ENCODE data around the gene DRGX. TPM values are rescaled to one million over a fixed set of nuclear protein-coding genes. Genes with fewer than 3 reads are reported as not detected.
A peak's percentile ranks its signal among the peaks of the same experiment; 100 is the strongest.

The DRGX gene
- total RNA-seq, 1 experiment from 2014 or later: not detected

GRCh38 chr10:49400365-49400764, 4.5 kb upstream of the DRGX start:
- CTCF ChIA-PET: no interaction called here
- TF ChIP-seq CTCF (IDR thresholded peaks at IDR 0.05; ENCODE audit: unreplicated experiment): no peak
- no TSS peak for BruUV-seq (replicated peaks)
- Mint-ChIP-seq H3K9me3 (ENCODE audit: low read depth, unreplicated experiment) (no peaks in the 10 kb centered on the region), H3K27me3 (ENCODE audit: unreplicated experiment) (peaks cover 100% of the 10 kb centered on the region), H3K36me3 (ENCODE audit: insufficient read depth, unreplicated experiment) (no peaks in the 10 kb centered on the region), H3K27ac (ENCODE audit: unreplicated experiment) (no peak overlapping the region), H3K4me1 (ENCODE audit: low read depth, unreplicated experiment) (no peaks in the 10 kb centered on the region), H3K4me3 (ENCODE audit: low read depth, unreplicated experiment) (no peak overlapping the region)
- no peak for DNase-seq
- intact Hi-C loops (cut with micrococcal nuclease; ENCODE audit: unreplicated experiment): no loop called here

GRCh38 chr10:49398986-49399385, 3.1 kb upstream of the DRGX start:
- no peak for TF ChIP-seq CTCF (IDR thresholded peaks at IDR 0.05; ENCODE audit: unreplicated experiment)
- BruUV-seq (replicated peaks): no TSS peak
- CTCF ChIA-PET: no interaction called here
- H3K27ac Mint-ChIP-seq (ENCODE audit: unreplicated experiment): no peak overlapping the region
- no peaks in the 10 kb centered on the region for H3K4me1 Mint-ChIP-seq (ENCODE audit: low read depth, unreplicated experiment)
- H3K4me3 Mint-ChIP-seq (ENCODE audit: low read depth, unreplicated experiment): no peak overlapping the region
- intact Hi-C loops (cut with micrococcal nuclease; ENCODE audit: unreplicated experiment): no loop called here
- H3K9me3 Mint-ChIP-seq (ENCODE audit: low read depth, unreplicated experiment): no peaks in the 10 kb centered on the region
- H3K27me3 Mint-ChIP-seq (ENCODE audit: unreplicated experiment): peaks cover 100% of the 10 kb centered on the region
- H3K36me3 Mint-ChIP-seq (ENCODE audit: insufficient read depth, unreplicated experiment): no peaks in the 10 kb centered on the region
- DNase-seq: no peak

- CTCF ChIA-PET: no interaction called here
- no peak for TF ChIP-seq CTCF (IDR thresholded peaks at IDR 0.05; ENCODE audit: unreplicated experiment)
- H3K36me3 Mint-ChIP-seq (ENCODE audit: insufficient read depth, unreplicated experiment): no peaks in the 10 kb centered on the region
- peaks cover 100% of the 10 kb centered on the region for H3K27me3 Mint-ChIP-seq (ENCODE audit: unreplicated experiment)
- peak; percentile 46 for DNase-seq
- H3K27ac Mint-ChIP-seq (ENCODE audit: unreplicated experiment): no peak overlapping the region
- H3K4me3 Mint-ChIP-seq (ENCODE audit: low read depth, unreplicated experiment): peak overlapping the region; percentile 39
- no TSS peak for BruUV-seq (replicated peaks)
- intact Hi-C loops (cut with micrococcal nuclease; ENCODE audit: unreplicated experiment): no loop called here
- H3K4me1 Mint-ChIP-seq (ENCODE audit: low read depth, unreplicated experiment): no peaks in the 10 kb centered on the region
- no peaks in the 10 kb centered on the region for H3K9me3 Mint-ChIP-seq (ENCODE audit: low read depth, unreplicated experiment)
Measured at GRCh38 chr10:49398000-49398861, 2.3 kb upstream of the DRGX start.

GRCh38 chr10:49397036-49397999, 1.4 kb upstream of the DRGX start:
- no peak for TF ChIP-seq CTCF (IDR thresholded peaks at IDR 0.05; ENCODE audit: unreplicated experiment)
- BruUV-seq (replicated peaks): no TSS peak
- intact Hi-C loops (cut with micrococcal nuclease; ENCODE audit: unreplicated experiment): no loop called here

More at GRCh38 chr10:49397036-49397999, 1.4 kb upstream of the DRGX start:
- H3K36me3 Mint-ChIP-seq (ENCODE audit: insufficient read depth, unreplicated experiment): no peaks in the 10 kb centered on the region
- no peaks in the 10 kb centered on the region for H3K9me3 Mint-ChIP-seq (ENCODE audit: low read depth, unreplicated experiment)
- CTCF ChIA-PET: interaction anchor here (0.7 kb wide), 1 partner anchor 10 kb away, joined by 3 read pairs; no protein-coding TSS in a partner anchor
- H3K27ac Mint-ChIP-seq (ENCODE audit: unreplicated experiment): no peak overlapping the region
- no peak for DNase-seq
- no peak overlapping the region for H3K4me3 Mint-ChIP-seq (ENCODE audit: low read depth, unreplicated experiment)
- peaks cover 100% of the 10 kb centered on the region for H3K27me3 Mint-ChIP-seq (ENCODE audit: unreplicated experiment)
- no peaks in the 10 kb centered on the region for H3K4me1 Mint-ChIP-seq (ENCODE audit: low read depth, unreplicated experiment)
